ENCODE results near the gene EIF5. TPM values are rescaled to one million over a fixed set of nuclear protein-coding genes. Genes with fewer than 3 reads are reported as not detected.
A peak's percentile ranks its signal among the peaks of the same experiment; 100 is the strongest.

The EIF5 gene
- total and polyA plus RNA-seq, 2 of the 8 experiments (the other 6 are each of a cell fraction or from before 2014, with no cell fraction given), result 179 to 323 TPM

DNA sequence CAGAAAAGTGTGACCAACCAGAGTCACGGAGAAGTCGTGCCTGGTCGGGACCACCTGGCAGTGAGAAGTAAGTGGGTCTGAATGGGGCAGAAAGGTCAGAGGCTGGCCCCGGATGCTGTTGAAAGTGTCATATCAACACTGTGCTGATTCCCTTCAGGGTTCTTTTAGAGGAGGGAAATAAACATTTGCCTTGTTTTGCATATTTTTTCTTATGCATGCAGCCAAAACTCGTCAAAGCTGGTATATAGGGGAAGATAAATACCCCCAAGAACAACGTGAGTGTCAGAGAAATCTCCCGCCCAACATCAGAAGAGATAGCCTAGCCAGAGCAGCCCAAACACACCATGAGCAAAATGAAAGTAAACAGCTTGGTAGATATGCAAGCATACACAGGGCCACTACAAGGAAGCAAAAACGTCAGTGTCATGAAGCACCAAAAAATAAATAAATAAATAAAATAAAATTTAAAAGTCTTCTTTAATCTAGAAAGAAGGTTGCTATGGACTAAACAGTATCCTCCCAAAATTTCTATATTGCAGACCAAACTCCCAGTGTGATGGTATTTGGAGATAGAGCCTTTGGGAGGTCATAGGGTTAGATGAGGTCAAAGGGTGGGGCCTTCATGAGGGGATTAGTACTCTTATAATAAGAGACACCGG, 22.1 kb downstream of the EIF5 start:
- Histone ChIP-seq H4K8ac (ENCODE audit: extremely low read depth, insufficient read depth, low read length) (no peak overlapping the region), H4K91ac (replicated peaks; ENCODE audit: insufficient read length, low read length) (no peak overlapping the region), H4K5ac (ENCODE audit: insufficient read length, low read depth, low read length) (no peak overlapping the region), H2BK5ac (ENCODE audit: low read depth, low read length) (peak overlapping the region; percentile 41), H3K9ac (replicated peaks in 1 of 4; ENCODE audit: extremely low read depth in 1 of 4, low read depth in 3 of 4, low read length in 3 of 4) (no peak overlapping the region), H3K79me2 (ENCODE audit: control insufficient read depth in 1 of 2, insufficient read depth in 2 of 2, low read length in 2 of 2) (no peaks in the 10 kb centered on the region), H3K79me1 (ENCODE audit: low read depth, low read length) (no peaks in the 10 kb centered on the region), H2AK5ac (ENCODE audit: low read depth, low read length) (0 out of 2 replicates have a peak overlapping the region, but pooled peaks have one; percentile 2), H2BK15ac (ENCODE audit: low read length) (no peak overlapping the region), H3K56ac (replicated peaks; ENCODE audit: insufficient read length, low read depth, low read length) (no peak overlapping the region), H3K4me1 (replicated peaks in 1 of 4; ENCODE audit: control insufficient read depth in 3 of 4, insufficient read depth in 4 of 4, low read length in 3 of 4) (peaks cover 3 to 13% (median 3%) of the 10 kb centered on the region in 4 experiments; a peak in 6 of 7 replicates), H3K9me3 (ENCODE audit: insufficient read depth in 2 of 2, low read depth in 1 of 2, low read length in 1 of 2) (no peaks in the 10 kb centered on the region), H3K27me3 (replicated peaks in 1 of 4; ENCODE audit: control insufficient read depth in 3 of 4, extremely low read depth in 1 of 4, insufficient read depth in 3 of 4, low read length in 3 of 4) (no peaks in the 10 kb centered on the region), H2AFZ (ENCODE audit: low read length) (no peak overlapping the region), H3K18ac (ENCODE audit: extremely low read depth, low read length) (no peak overlapping the region), H3K4me3 (ENCODE audit: extremely low read depth in 1 of 4, insufficient read depth in 2 of 4, low read depth in 3 of 4, low read length in 4 of 4) (no peak overlapping the region), H3K14ac (ENCODE audit: insufficient read length) (no peak overlapping the region), H3K4me2 (ENCODE audit: insufficient read depth in 1 of 2, low read depth in 2 of 2, low read length in 2 of 2) (no peak overlapping the region), H2BK120ac (replicated peaks; ENCODE audit: low read depth, low read length) (no peak overlapping the region), H3K4ac (replicated peaks; ENCODE audit: insufficient read length, low read depth, low read length) (no peak overlapping the region), H2BK20ac (ENCODE audit: low read length) (no peak overlapping the region), H3K27ac (ENCODE audit: low read depth, low read length) (no peak overlapping the region), H2BK12ac (ENCODE audit: low read depth, low read length) (peak overlapping the region; percentile 63; the same call in 1 of the 2 replicates), H3K23ac (ENCODE audit: insufficient read length) (no peak overlapping the region), H3K23me2 (ENCODE audit: low read depth, low read length) (no peaks in the 10 kb centered on the region), H4K20me1 (replicated peaks in 1 of 2; ENCODE audit: control insufficient read depth in 1 of 2, insufficient read depth in 2 of 2, low read length in 2 of 2) (no peaks in the 10 kb centered on the region), H3K36me3 (ENCODE audit: control insufficient read depth in 2 of 4, insufficient read depth in 4 of 4, low read length in 3 of 4) (no peaks in the 10 kb centered on the region)
- CTCF ChIA-PET (ENCODE audit: partially characterized antibody), result interaction anchor here (0.6 to 2.5 kb wide), 4 partner anchors 11 to 251 kb away, joined by 3 to 6 read pairs (median 4); no protein-coding TSS in a partner anchor
- 82% methylated on average over 9 of the region's 9 CpGs; no CpG with 5 or more reads in 1 of the 2 experiments for WGBS, 2 experiments (ENCODE audit: extremely low coverage in 1 of 2, insufficient coverage in 1 of 2, insufficient read length in 1 of 2, insufficient replicate concordance in 2 of 2, low coverage in 1 of 2, low lambda C conversion rate in 2 of 2, missing lambda C conversion rate in 1 of 2)
- DNase-seq (ENCODE audit: low read depth in 1 of 2, low spot score in 2 of 2), result no peak
- POLR2A ChIA-PET (ENCODE audit: partially characterized antibody), result interaction anchor here (3.4 to 8.7 kb wide), 2 partner anchors 14 to 20 kb away, joined by 17 to 132 read pairs; no protein-coding TSS in a partner anchor
- no peak for FAIRE-seq
- TF ChIP-seq NANOG (IDR thresholded peaks at IDR 0.05; ENCODE audit: insufficient read depth, low read depth, low read length, poor library complexity, severe bottlenecking), result no peak
- no peak for TF ChIP-seq RFX5 (IDR thresholded peaks at IDR 0.05; ENCODE audit: borderline replicate concordance, low read depth, low read length)
- no peak for TF ChIP-seq MAX (IDR thresholded peaks at IDR 0.05)
- no peak for TF ChIP-seq TAF1 (IDR thresholded peaks at IDR 0.05; ENCODE audit: low read depth, low read length)
- no peak for TF ChIP-seq JUN (IDR thresholded peaks at IDR 0.05; ENCODE audit: low read depth, low read length)
- TF ChIP-seq, protein P1, sequence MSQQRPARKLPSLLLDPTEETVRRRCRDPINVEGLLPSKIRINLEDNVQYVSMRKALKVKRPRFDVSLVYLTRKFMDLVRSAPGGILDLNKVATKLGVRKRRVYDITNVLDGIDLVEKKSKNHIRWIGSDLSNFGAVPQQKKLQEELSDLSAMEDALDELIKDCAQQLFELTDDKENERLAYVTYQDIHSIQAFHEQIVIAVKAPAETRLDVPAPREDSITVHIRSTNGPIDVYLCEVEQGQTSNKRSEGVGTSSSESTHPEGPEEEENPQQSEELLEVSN (IDR thresholded peaks at IDR 0.05), result no peak
- no peak for TF ChIP-seq KDM5A (IDR thresholded peaks at IDR 0.05; ENCODE audit: low read length)
- TF ChIP-seq TBP (IDR thresholded peaks at IDR 0.05; ENCODE audit: low read depth, low read length), result no peak
- no peak for TF ChIP-seq CBX5 (IDR thresholded peaks at IDR 0.05; ENCODE audit: low read depth, low read length)
- TF ChIP-seq RAD21 (IDR thresholded peaks at IDR 0.05 in 1 of 2, conservative IDR thresholded peaks at IDR 0.05 in 1 of 2; ENCODE audit: low read depth in 2 of 2, low read length in 2 of 2), result no peak
- TF ChIP-seq GTF2F1 (IDR thresholded peaks at IDR 0.05; ENCODE audit: borderline replicate concordance, low read depth, low read length), result no peak
- TF ChIP-seq BCL11A (IDR thresholded peaks at IDR 0.05; ENCODE audit: low read depth in 2 of 2, low read length in 2 of 2), result no peak
